ENCODE measurements around the gene ENC1. TPM values are rescaled to one million over a fixed set of nuclear protein-coding genes. Genes with fewer than 3 reads are reported as not detected.

Gene ENC1
- total RNA-seq, 4 donors from 2014 or later: 2.8 to 20.4 (median 6.9) TPM

DNA sequence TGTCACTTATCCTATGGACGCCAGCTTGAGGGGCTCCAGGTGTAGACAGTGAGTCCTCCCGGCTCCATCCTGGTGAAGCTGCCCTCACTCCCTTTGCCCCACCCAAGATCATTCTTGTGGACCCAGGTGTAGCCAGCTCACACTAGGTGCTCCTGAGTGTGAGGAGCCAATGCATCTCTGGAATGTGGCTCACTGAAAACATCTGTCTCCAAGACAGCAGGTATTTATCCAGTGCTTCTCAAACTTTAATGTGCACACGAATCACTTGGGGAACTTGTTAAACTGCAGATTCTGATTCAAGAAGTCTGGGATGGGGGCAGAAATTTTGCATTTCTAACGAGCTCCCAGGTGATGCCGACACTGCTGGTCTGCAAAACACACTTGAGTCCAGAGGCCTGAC, 13.5 kb upstream of the ENC1 start:
- TF ChIP-seq, protein P1, sequence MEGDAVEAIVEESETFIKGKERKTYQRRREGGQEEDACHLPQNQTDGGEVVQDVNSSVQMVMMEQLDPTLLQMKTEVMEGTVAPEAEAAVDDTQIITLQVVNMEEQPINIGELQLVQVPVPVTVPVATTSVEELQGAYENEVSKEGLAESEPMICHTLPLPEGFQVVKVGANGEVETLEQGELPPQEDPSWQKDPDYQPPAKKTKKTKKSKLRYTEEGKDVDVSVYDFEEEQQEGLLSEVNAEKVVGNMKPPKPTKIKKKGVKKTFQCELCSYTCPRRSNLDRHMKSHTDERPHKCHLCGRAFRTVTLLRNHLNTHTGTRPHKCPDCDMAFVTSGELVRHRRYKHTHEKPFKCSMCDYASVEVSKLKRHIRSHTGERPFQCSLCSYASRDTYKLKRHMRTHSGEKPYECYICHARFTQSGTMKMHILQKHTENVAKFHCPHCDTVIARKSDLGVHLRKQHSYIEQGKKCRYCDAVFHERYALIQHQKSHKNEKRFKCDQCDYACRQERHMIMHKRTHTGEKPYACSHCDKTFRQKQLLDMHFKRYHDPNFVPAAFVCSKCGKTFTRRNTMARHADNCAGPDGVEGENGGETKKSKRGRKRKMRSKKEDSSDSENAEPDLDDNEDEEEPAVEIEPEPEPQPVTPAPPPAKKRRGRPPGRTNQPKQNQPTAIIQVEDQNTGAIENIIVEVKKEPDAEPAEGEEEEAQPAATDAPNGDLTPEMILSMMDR (IDR thresholded peaks at IDR 0.05; ENCODE audit: low read depth): no peak

DNA sequence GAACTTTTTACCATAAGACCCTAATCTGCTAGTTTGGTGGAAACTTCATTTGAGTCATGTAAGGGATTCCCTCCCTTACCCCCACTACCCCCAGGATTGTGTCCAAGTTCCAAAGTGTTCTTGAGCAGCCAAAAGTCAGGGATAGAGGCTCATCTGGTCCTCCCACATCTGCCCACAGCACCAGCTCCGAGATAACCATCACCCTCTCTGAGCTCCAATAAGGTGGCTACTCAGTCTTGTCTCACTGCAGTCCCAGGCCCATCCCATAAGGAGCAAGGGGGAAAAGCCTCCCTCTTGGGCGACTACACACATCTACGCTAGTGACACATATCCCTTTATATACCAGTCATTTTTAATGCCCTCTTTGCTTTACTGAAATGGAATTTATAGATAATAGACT, 12.0 kb upstream of the ENC1 start:
- TF ChIP-seq, protein P1 (IDR thresholded peaks at IDR 0.05; ENCODE audit: low read depth): no peak

DNA sequence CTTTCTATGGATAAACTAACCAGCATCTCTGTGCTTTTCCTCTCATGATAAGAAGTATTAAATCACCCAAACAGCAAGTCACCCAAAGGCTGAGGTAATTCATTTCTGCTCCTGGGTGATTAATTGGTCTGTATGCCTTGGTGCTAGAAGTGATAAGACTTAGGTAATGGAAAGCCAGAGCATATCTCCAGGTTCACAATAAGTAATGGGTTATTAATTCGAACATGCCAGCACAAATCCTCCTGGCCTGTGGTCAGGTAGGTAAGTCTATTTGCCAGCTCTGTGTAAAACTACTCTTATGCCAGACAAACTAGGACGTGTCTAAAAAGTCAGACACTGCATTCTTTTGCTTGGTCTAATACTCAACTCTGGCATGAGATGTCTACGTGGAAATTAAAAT, 11.2 kb upstream of the ENC1 start:
- TF ChIP-seq, protein P1 (IDR thresholded peaks at IDR 0.05; ENCODE audit: low read depth): no peak

DNA sequence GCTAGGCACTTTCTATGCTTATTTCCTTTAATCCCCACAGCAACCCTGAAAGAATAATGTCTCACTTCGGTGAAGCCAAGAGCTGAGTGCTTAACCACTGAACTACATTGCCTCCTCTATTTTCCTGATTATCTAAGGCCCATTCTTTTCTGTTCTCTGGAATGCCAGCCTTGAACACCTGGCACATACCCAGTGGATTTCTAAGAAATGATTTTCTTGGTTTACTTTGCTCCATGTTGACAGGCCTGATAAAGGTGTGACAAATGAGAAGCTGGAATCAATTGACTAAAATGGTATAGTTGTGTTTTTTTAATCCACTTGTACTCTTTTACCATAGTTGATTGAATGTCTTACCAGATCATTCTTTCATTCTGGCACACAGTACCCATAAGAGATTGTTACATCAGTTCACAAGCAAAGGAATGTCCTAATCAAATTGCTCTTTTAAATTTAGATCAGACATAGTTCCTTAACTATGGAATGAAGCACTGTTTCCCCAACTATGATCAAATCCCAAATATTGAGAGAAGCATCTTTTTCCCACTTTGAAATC, 9.0 kb upstream of the ENC1 start:
- TF ChIP-seq, protein P1 (IDR thresholded peaks at IDR 0.05; ENCODE audit: low read depth): no peak

DNA sequence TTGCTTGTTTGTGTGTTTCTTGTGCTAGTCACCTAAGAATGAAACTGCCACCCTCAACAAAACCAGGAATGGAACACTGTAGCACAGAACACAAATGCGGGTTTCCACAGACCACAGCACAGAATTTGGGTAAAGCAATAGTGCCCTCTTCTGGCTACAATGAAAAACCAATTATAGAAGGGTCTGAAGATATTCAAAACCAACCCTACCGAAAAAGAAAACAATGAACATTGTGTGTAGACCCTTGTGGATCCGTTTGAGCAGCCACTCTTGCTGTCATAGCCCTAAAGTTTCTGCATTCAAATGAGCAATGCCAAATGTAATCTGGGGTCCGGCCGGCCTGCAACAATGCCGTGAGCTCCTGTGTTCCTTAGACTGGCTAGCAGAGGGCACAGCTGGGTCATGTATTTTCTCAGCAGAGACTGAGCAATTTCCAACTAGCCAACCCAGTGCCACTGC, 8.3 kb upstream of the ENC1 start:
- TF ChIP-seq, protein P1 (IDR thresholded peaks at IDR 0.05; ENCODE audit: low read depth): no peak

DNA sequence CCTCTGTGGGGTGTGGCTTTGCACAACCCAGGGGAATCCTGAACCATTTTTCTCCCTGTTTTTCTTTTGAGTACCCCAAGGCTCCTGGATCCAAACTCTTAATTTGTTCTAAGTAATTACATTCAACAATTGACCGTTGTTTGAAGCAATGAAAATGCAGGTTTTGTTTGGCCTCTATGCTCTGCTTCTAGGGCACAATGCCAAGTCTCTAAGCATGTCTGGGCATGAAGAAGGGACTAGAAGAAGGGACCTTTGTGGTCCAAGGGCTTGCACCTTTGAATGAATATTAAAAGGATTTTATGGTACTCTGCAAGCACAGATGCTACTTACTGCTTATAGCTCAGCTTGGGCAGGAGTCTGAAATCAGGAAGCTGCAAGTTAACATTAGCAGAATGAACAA, 6.6 kb upstream of the ENC1 start:
- TF ChIP-seq, protein P1 (IDR thresholded peaks at IDR 0.05; ENCODE audit: low read depth): no peak

DNA sequence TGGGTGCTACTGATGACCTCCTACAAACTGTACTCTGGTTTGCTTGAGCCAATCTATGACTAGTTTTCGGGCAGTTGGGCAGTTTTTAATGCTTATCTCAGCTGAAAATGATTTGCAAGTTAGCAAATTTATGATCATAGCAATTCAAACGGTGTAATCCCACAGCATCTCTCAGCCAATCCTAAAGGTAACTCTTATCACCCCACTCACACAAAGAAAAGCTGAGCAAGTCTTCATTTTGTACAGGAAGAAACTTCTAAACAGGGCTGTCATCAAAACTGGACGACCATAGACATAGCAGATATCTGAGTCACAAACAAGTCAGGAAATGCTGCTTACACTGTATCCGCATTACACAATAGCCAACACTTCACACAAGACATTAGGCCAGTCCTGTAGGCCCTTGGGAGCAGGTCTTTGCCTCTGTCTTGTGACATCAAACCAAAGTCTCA, 2.6 kb upstream of the ENC1 start:
- TF ChIP-seq, protein P1 (IDR thresholded peaks at IDR 0.05; ENCODE audit: low read depth): no peak
